DMS153 treated with DMSO at 0.1 percent for 48 hours (cell line): ENCODE measurements around the gene ZNF90.
"Not testable (repeated sequence)": the region's sequence is repeated elsewhere in the genome, so short reads cannot be mapped to it uniquely, and the experiment has no call there.

Source experiments
- DNase-seq: peaks from one replicate; lab custom pipeline; 2025; ENCODE audit not compliant: unreplicated experiment; lab: John Stamatoyannopoulos, UW

Gene ZNF90

DNA sequence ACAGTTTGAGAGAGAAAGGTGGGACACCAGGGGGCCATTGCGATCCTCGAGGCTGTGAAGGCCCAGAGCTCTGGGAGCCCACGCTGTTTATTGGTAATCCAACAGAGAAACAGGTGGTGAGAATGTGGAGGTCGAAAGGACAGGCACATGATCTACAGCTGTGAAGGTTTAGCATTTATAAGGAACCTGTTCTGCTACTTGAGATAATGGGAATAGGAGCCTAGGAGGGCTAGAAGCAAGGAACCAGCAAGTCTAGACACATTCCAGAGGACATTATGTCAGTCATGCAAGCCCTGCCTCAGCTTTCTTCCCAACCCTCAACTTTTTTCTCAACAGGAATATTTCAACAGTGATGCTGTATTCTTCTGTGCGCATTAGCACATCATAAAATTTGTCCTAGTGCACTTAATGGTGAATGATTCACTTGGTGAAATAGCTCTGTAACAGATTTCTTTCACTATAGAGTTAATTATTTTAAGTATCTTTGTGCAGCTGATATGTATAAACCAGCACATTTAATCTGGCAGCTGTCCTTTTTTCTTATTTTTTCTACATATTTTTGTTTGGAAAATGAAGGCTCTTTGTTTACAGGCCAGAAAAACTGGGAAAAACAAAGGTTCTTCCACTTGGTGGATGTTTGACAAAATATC is 25.4 kb downstream of the ZNF90 start:
- no peak for DNase-seq

DNA sequence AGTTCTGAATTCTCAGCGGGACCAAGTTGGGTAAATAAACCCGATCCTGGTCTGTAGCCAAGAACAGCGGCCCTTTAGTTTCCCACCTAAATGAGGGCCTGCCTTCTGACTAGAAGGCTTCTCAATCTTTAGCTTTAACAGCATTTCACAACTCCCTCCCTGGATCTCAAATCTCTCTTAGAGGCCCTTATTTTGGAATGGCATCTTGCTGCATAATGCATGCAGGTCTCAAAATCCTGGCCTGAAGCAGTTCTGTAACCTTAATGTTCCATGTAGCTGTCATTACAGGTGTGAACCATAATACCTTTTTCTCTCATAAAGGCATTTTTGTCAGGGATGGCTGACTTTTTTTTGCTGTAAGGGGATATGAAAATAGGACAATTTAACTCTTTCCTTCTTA is 29.5 kb downstream of the ZNF90 start:
- no peak for DNase-seq

DNA sequence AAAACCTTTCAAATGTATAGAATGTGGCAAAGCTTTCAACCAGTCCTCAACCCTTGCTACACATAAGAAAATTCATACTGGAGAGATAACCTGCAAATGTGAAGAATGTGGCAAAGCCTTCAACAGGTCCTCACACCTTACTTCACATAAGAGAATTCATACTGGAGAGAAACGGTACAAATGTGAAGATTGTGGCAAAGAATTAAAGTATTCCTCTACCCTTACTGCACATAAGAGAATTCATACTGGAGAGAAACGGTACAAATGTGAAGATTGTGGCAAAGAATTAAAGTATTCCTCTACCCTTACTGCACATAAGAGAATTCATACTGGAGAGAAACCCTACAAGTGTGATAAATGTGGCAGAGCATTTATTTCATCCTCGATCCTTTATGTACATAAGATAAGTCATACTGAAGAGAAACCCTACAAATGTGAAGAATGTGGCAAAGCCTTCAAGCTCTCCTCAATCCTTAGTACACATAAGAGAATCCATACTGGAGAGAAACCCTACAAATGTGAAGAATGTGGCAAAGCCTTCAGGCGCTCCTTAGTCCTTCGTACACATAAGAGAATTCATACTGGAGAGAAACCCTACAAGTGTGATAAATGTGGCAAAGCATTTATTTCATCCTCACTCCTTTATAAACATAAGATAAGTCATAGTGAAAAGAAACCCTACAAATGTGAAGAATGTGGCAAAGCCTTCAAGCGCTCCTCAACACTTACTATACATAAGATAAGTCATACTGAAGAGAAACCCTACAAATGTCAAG is 40.5 kb downstream of the ZNF90 start:
- DNase-seq: not testable (repeated sequence)

DNA sequence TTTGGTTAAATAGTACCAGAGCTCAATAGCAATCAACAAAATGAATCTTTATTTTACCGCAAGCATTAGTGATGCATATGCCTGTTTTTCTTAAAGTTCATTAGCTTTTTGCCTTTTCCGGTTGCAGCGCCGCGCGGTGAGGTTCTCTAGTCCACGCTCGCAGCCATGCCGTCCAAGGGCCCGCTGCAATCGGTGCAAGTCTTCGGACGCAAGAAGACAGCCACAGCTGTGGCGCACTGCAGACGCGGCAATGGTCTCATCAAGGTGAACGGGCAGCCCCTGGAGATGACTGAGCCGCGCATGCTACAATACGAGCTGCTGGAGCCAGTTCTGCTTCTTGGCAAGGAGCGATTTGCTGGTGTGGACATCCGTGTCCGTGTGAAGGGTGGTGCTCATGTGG is 47.1 kb downstream of the ZNF90 start:
- DNase-seq: no peak

DNA sequence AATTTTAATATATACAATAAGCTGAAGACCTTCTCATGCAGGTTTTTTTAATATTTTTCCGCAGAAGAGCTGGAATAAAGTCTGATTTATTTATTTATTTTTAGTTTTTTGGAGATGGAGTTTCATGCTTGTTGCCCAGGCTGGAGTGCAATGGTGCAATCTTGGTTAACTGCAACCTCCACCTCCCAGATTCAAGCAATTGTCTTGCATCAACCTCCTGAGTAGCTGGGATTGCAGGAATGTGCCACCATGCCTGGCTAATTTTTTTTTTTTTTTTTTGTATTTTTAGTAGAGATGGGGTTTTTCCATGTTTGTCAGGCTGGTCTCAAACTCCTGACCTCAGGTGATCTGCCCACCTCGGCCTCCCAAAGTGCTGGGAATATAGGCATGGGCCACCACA is 55.1 kb downstream of the ZNF90 start:
- not testable (repeated sequence) for DNase-seq

DNA sequence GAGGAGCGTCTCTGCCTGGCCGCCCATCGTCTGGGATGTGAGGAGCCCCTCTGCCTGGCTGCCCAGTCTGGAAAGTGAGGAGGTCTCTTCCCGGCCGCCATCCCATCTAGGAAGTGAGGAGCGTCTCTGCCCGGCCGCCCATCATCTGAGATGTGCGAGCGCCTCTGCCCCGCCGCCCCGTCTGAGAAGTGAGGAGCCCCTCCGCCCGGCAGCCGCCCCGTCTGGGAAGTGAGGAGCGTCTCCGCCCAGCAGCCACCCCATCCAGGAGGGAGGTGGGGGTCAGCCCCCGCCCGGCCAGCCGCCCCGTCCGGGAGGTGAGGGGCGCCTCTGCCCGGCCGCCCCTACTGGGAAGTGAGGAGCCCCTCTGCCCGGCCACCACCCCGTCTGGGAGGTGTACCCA is 59.9 kb downstream of the ZNF90 start:
- not testable (repeated sequence) for DNase-seq

DNA sequence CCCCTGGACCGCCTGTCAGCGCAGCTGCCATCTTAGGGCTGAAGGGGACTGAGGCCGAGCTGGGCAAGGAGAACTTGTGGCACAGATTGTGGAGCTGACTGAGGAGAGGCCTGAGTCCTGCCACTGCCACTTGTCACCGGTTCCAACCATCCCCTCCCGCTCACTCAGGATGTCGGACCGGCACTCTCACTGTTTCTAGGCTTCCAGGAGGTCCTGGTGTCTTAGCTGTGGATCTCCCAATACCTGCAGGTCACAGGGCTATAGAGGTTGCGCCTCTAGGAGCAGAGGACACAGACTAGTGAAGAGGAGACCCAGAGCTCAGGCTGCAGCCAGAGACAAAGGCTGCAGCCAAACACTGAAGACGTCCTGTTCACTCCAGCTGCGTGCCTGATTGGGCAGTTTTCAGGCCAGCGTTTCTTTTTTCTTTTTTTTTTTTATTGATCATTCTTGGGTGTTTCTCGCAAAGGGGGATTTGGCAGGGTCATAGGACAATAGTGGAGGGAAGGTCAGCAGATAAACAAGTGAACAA is 73.9 kb downstream of the ZNF90 start:
- DNase-seq: no peak

DNA sequence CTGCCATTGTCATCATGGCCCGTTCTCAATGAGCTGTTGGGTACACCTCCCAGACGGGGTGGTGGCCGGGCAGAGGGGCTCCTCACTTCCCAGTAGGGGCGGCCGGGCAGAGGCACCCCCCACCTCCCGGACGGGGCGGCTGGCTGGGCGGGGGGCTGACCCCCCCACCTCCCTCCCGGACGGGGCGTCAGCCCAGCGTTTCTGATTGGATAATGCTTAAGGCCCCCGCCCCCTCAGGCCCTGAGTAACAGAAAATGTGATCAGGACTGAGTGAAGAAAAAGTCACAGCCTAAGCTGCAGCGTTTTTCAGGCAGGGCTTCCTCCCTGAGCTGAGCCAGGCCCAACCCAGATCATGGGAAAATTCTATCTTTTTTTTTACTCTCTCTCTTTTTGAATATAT is 74.7 kb downstream of the ZNF90 start:
- not testable (repeated sequence) for DNase-seq

DNA sequence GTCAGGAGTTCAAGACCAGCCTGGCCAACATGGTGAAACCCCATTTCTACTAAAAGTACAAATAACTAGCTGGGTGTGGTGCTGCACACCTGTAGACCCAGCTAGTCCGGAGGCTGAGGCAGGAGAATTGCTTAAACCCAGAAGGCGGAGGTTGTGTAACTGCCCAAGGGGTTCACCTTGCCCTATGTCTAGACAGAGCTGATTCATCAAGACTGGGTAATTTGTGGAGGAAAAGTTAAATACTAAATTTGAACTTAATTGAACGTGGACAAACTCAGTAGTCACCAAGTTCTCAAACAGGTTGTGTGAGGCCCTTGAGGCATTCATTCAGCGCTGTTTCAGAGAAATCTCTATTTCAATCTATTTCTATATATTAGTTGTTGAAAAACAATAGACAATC is 75.5 kb downstream of the ZNF90 start:
- no peak for DNase-seq

DNA sequence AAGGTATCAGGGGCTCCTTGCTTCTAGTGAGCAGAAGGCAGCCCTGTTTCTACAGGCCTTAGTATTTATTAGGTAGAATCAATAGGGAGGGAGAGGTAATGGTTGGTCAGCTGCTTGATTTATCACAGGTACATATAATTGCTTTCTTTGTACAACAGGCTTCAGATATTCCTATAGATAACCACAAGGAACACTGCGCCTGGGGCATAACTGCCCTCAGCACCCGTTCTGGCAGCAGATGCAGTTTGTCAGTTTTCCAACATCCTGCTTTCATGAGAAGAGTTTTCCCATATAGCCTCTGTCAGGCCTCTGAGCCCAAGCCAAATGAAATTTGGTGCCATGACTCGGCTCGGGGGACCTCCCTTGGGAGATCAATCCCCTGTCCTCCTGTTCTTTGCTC is 76.8 kb downstream of the ZNF90 start:
- DNase-seq: no peak

DNA sequence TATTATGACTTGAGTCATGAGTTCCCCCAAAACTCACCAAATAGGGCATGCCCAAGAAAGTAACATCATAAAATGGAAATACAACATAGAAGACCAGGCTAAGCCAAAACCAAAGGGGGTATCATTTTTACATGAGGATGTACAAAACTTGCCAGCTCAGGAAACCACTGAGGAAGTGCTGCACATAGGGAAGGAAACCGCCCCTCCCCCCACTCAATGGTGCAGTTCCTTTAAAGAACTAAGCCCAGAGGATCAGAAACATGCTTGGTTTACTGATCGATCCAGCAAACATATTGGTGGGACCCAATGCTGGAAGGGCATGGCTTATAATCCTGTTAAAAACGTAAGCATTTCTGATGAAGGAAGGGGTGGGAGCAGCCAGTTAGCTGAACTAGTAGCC is 85.0 kb downstream of the ZNF90 start:
- DNase-seq: no peak

DNA sequence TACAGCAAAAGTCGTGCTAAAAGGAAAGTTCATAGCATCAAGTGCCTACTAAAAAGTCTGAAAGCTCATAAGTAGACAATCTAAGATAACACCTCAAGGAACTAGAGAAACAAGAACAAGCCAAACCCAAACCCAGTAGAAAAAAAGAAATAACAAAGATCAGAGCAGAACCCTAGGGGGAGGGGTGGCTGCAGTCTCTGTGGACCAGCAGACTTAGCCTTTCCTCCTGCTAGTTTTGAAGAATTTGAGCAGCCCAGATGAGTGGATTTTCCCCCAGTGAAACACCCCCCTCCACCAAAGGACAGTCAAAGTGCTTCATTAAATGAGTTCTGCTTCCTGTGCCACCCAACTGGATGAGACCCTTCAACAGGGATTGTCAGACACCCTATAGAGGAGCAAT is 86.7 kb downstream of the ZNF90 start:
- DNase-seq: no peak

DNA sequence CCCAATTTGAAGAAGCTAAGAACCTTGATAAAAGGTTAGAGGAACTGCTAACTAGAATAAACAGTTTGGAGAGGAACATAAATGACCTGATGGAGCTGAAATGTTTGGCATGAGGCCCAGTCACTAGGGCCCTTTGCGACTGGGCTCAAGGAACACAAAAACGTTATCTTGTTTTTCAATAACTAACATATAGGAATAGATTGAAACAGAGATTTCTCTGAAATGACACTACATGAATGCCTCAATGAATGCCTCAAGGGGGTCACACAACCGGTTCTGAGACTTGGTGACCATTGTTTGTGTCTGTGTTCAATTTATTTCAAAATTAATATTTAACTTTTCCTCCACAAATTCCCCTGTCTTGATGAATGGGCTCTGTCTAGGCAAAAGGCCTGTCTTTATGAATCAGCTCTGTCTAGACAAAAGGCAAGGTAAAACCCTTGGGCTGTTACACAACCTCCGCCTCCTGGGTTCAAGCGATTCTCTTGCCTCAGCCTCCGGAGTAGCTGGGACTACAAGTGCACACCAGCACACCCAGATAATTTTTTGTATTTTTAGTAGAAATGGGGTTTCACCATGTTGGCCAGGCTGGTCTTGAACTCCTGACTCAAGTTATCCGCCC is 88.3 kb downstream of the ZNF90 start:
- no peak for DNase-seq

DNA sequence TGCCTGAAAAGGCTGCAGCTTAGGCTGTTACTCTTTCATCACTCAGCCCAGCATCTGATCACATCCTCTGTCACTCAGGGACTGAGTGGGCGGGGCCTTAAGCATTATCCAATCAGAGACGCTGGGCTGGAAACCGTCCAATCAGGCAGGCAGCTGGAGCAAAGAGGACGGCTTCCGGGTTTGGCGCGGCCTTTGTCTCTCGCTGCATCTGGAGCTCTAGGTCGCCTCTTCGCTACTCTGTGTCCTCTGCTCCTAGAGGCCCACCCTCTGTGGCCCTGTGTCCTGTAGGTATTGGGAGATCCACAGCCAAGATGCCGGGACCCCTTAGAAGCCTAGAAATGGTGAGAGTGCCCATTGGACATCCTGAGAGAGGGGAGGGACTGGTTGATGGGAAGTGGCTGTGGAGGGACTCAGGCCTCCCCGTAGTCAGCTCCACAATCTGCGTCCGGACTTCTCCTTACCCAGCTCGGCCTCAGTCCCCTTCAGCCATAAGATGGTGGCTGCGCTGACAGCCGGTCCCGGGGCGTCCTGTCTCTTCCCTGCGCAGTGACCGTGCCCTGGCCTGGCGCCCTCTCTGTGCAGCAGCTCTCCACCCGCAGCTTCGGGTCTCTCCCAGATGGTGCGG is 89.3 kb downstream of the ZNF90 start, which contains the start of gene ZNF486:
Gene ZNF486 (plus strand): TSS at position 195 of the 625 bp plus-strand sequence. CDS start 117 bp downstream, at position 312.
- DNase-seq: no peak

DNA sequence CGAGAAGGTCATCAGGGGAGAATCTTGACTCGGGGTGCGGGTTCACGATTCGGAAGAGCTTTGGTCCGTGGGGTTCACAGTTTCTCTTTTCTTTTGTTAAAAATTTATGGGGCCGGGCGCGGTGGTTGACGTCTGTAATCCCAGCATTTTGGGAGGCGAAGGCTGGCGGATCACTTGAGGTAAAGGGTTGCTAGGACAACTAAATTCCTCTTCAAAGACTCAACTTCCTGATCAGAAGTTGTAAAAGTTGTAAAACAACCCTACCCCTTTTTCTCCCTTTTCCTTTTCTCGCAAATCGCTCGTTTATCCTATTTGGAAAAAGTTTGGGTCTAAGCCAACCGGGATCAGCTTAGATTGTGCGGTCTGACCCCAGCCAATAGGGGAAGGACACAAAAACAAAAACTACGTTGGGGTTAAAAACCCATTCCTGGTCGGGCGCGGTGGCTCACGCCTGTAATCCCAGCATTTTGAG is 89.9 kb downstream of the ZNF90 start:
- DNase-seq: no peak
